Right lobe of liver (tissue), 4 donors: ENCODE results near the gene LMF2.

Experiments
- CTCF ChIP-seq, 4 donors: fragments of 200-600 bp in 3 of 4; fragments of 450-650 bp in 1 of 4; IDR thresholded peaks; one replicate each; pipeline versions ENCODE4 v1.5.1 to v1.8.0; 2016 to 2022; ENCODE audit warnings: antibody characterized with exemption in 4 of 4, mild to moderate bottlenecking in 2 of 4
- POLR2A ChIP-seq: fragments of 450-650 bp; IDR thresholded peaks from one replicate; pipeline ENCODE4 v1.6.1; 2017; ENCODE audit warnings: antibody characterized with exemption, mild to moderate bottlenecking
- donor health status: DM: no; HTN: no; CAD: no.
- donor health status: DM: no; HTN: no; CAD: no.
- donor health status: DM: no; HTN: yes; CAD: no.

GRCh38 chr22:50544078-50544745, 36.7 kb upstream of the LMF2 start:
- TF ChIP-seq POLR2A (peak; percentile 54), CTCF (IDR thresholded peaks at IDR 0.05) (peak; percentile 48 to 65 (median 55))
